MM.1S (cell line): ENCODE data around the gene CERS5.

Experiments used
- CTCF ChIP-seq: fragments of 300-600 bp; sonication (generic); IDR thresholded peaks from 2 replicates; pipeline ENCODE4 v1.5.1; 2016; ENCODE audit warnings: antibody characterized with exemption, low read length, mixed read lengths
- EZH2 ChIP-seq: fragments of 300-600 bp; sonication (generic); optimal IDR thresholded peaks from 2 replicates; pipeline ENCODE3; 2017; ENCODE audit warnings: low read depth, mild to moderate bottlenecking, antibody characterized with exemption, low read length, mixed read lengths
- EZH2phosphoT487 ChIP-seq: fragments of 300-600 bp; sonication (generic); IDR thresholded peaks from 2 replicates; pipeline ENCODE4 v1.6.1; 2018; ENCODE audit warnings: antibody characterized with exemption, low read length

- TF ChIP-seq CTCF (no peak), EZH2phosphoT487 (no peak), EZH2 (no peak)
Observed at GRCh38 chr12:50087151-50087550, 80.0 kb downstream of the CERS5 start.
